Right renal pelvis (tissue), 4 donors: ENCODE data around the gene GSKIP. TPM values are rescaled to one million over a fixed set of nuclear protein-coding genes. Genes with fewer than 3 reads are reported as not detected.

Source experiments
- DNase-seq, 4 donors: peaks; one replicate each; pipeline ENCODE4 v3.0.0-alpha.2; 2013; ENCODE audit warnings: low read depth in 4 of 4, low spot score in 3 of 4, missing footprints in 1 of 4
- polyA plus RNA-seq, 4 donors: library from polyadenylated mRNA; unstranded; fragments of 120-200 nt; gene quantifications; one replicate each; pipeline ENCODE4 v1.2.1, GENCODE V29; 2013; ENCODE audit not compliant: insufficient read length in 4 of 4

The GSKIP gene
- polyA plus RNA-seq, 4 donors, result 30.1 to 35.1 (median 31.8) TPM

DNA sequence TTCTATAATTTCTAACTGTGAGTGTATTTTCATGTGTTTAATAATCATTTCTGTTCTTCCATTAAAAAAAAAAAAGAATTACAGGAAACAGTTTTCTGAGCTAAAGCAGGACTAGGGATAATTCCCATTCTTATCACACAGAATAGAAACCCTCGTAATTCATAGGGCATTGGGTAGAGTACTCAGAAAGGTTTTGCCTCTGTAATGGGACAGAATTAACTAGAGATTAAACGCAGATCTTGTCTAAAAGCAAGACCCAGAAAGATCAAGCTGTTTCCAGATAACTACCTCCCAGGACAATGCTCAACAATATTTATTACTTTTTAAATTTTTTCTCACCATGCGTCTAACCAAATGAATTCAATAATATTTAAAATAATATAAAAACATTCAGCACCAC, 10.2 kb downstream of the GSKIP start:
- no peak for DNase-seq

GRCh38 chr14:96376093-96376492, 12.8 kb downstream of the GSKIP start:
- DNase-seq, result no peak

- DNase-seq, result no peak
Observed at GRCh38 chr14:96380735-96381134, 17.4 kb downstream of the GSKIP start.

GRCh38 chr14:96383445-96383844, 20.1 kb downstream of the GSKIP start:
- no peak for DNase-seq

GRCh38 chr14:96384053-96384452, 20.7 kb downstream of the GSKIP start:
- no peak for DNase-seq

- DNase-seq, result no peak
Observed at GRCh38 chr14:96384740-96385139, 21.4 kb downstream of the GSKIP start.

- no peak for DNase-seq
Observed at GRCh38 chr14:96385385-96385784, 22.1 kb downstream of the GSKIP start.

DNA sequence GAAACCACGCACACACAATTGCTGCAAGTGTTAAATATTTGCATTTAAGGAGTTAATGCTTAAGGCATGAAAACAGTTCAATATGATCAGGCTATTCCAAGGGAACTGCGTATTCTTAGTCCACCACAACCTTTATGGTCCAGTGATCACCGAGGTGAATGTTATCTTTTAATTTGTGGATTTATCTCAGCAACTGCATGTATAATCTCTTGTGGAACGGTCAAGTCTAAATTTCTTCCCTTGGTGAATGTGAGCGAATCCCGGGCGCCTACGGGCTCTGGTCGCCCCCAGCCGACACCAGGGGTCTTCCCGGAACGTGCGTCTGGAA, 27.6 kb downstream of the GSKIP start:
- DNase-seq, result no peak

DNA sequence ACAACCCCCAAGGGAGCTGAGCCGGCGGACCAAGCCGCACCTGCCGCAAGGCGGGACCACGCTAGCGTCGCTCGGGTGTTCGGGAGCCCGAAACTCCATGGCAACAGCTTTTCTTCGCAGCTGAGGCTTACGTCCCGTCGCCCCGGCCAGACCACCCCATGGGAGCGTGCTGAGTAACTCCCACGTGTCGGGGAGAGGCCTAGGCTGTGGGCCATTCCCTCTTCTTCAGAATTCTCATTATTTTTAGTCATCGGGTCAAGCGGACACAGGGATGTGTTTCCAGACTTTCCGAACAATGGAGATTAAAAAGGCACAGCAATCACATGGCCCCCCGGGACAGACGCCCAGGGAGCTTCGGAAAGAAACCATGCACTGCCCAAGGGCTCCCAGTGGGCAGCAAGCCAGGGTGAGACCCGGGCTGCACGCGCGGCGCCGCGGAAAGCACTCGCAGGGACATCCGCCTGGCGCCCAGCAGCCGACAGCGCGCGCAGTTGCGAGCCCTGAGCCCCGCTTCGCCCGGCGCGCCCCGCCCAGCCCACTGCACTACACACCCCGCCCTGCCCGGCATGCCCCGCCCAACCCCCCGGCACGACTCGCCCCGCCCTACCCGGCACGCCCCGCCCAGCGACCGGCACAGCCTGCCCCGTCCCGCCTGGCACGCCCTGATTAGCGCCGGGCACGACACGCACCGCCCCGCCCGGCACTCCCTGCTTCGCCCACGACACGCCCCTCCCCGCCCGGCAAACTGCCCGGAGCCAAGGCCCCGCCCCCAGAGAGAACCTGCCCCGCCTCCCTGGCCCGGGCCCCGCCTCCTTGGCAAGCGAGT, 28.2 kb downstream of the GSKIP start:
- DNase-seq, result peak; percentile 75 to 84 (median 78)

DNA sequence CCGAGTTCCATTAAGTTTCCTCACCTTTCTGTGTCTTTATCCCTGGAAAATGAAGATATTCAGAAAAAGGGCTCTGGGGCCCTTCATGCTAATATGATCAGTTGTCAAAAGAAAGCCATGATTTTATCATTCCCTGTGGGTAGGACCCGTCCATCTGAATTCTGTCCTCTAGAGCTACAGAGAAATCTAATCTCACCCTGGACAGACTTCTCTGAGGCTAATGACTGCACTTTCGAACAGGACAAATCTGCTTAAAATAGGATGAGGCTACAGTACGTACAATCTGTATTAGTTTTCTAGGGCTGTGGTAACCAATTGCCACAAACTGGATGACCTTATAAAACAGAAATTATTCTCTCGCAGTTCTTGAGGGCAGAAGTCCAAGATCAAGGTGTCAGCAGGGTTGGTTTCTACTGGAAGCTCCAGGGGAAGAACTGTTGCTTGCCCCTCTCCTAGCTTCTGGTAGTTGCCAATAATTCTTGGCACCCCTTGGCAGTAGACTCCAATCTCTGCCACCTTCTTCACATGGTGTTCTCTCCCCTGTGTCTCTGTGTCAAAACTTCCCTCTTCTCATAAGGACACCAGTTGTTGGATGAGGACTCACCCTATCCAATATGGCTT, 29.9 kb downstream of the GSKIP start:
- no peak for DNase-seq

- no peak for DNase-seq
Observed at GRCh38 chr14:96394047-96394815, 30.9 kb downstream of the GSKIP start.

GRCh38 chr14:96398432-96398831, 35.1 kb downstream of the GSKIP start:
- no peak for DNase-seq

GRCh38 chr14:96398921-96399320, 35.6 kb downstream of the GSKIP start:
- DNase-seq, result no peak

- no peak for DNase-seq
Observed at GRCh38 chr14:96399405-96399804, 36.1 kb downstream of the GSKIP start.

GRCh38 chr14:96400495-96400894, 37.2 kb downstream of the GSKIP start:
- no peak for DNase-seq

GRCh38 chr14:96403409-96403808, 40.1 kb downstream of the GSKIP start:
- no peak for DNase-seq

DNA sequence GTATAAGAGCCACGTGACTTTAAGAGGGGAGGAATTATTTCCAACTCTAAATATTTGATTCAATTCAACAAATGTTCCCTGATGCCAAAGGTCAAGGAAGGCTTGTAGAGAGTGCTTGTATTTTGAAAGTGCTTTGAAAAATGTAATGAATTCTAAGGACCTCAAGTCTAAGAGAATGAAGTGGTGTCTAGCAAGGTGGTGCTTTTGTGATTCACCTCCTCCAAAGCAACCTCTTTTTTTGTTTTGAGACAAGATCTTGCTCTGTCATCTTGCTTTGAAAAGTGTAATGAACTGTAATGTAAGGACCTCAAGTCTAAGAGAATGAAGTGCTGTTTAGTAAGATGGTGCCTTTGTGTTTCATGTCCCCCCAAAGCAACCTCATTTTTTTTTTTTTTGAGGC, 42.4 kb downstream of the GSKIP start:
- DNase-seq, result no peak

DNA sequence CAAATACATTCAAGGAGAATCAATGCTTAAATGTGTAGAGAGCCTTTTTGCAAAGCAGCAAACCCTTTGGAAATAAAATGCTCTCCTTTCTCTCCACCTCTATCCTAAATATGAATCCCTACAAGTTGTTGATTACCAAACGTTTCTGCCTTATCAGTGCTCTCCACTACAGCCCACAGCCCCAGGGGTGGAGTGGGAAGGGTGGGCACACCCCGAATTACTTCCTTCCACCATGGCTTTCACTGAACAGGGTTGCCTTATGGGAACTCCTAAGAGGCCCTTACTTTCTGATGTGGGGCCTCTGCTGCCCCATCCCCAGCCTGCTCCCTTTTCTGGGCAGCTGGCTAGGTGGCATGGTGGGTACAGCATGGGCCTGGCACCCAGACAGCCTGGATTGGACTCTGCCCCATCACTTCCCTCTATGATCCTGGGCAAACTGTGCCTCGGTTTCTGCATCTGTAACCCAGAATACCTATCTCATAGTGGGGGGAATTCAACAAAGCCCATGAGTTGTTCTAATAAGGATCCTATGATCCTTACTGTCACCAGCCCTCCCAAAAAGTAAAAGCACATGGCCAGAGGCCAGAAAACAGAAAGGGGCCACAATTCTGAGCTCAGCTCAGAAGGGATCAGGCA, 44.7 kb downstream of the GSKIP start:
- DNase-seq, result no peak

- no peak for DNase-seq
Observed at GRCh38 chr14:96408608-96409007, 45.3 kb downstream of the GSKIP start.

- no peak for DNase-seq
Observed at GRCh38 chr14:96409701-96410100, 46.4 kb downstream of the GSKIP start.

GRCh38 chr14:96410119-96410518, 46.8 kb downstream of the GSKIP start:
- DNase-seq, result no peak
